ENCODE data around the gene IL1RAPL1. TPM values are rescaled to one million over a fixed set of nuclear protein-coding genes. Genes with fewer than 3 reads are reported as not detected.

The IL1RAPL1 gene
- total RNA-seq, 4 donors from 2014 or later = 0.42 to 0.99 (median 0.46) TPM

GRCh38 chrX:29941287-29941686 is 1354.0 kb downstream of the IL1RAPL1 start:
- WGBS = 45% methylated on average over 1 of the region's 1 CpG
- Histone ChIP-seq H3K36me3 (no peaks in the 10 kb centered on the region), H3K27ac (replicated peaks in 1 of 4) (no peak overlapping the region), H3K4me1 (no peaks in the 10 kb centered on the region), H3K27me3 (no peaks in the 10 kb centered on the region), H3K4me3 (no peak overlapping the region), H3K9me3 (no peaks in the 10 kb centered on the region)
- TF ChIP-seq, protein P1, sequence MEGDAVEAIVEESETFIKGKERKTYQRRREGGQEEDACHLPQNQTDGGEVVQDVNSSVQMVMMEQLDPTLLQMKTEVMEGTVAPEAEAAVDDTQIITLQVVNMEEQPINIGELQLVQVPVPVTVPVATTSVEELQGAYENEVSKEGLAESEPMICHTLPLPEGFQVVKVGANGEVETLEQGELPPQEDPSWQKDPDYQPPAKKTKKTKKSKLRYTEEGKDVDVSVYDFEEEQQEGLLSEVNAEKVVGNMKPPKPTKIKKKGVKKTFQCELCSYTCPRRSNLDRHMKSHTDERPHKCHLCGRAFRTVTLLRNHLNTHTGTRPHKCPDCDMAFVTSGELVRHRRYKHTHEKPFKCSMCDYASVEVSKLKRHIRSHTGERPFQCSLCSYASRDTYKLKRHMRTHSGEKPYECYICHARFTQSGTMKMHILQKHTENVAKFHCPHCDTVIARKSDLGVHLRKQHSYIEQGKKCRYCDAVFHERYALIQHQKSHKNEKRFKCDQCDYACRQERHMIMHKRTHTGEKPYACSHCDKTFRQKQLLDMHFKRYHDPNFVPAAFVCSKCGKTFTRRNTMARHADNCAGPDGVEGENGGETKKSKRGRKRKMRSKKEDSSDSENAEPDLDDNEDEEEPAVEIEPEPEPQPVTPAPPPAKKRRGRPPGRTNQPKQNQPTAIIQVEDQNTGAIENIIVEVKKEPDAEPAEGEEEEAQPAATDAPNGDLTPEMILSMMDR (IDR thresholded peaks at IDR 0.05) = no peak
- TF ChIP-seq POLR2A (IDR thresholded peaks at IDR 0.05; ENCODE audit: low read depth) (no peak), EP300 (IDR thresholded peaks at IDR 0.05) (no peak), POLR2AphosphoS5 (IDR thresholded peaks at IDR 0.05) (no peak)
- no peak for DNase-seq (ENCODE audit: extremely low spot score)
- intact Hi-C loops (cut with DNase I) = no loop called here

DNA sequence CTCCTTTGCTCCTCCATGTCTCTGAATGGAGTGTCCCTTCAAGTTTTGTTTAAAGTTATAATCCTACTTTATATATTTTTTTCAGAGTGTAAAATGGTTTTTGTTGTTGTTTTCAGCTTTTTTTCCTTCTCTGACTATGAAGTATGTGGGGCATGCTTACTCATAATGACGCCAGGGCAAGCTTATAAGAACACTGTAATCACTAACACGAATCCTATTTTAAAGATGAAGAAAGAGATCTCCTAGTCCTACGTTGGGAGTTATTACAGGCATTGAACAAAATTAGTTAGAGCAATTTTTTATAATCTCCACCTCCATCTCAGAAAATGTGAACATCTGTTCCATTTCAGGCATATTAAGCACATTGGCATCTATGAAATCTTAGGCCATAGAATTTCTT is 1360.0 kb downstream of the IL1RAPL1 start:
- no peaks in the 10 kb centered on the region for H3K36me3 ChIP-seq
- no peaks in the 10 kb centered on the region for H3K4me1 ChIP-seq
- 71% methylated on average over 3 of the region's 3 CpGs for WGBS
- no peaks in the 10 kb centered on the region for H3K27me3 ChIP-seq
- H3K9me3 ChIP-seq = no peaks in the 10 kb centered on the region
- TF ChIP-seq POLR2AphosphoS5 (IDR thresholded peaks at IDR 0.05) (no peak), EP300 (IDR thresholded peaks at IDR 0.05) (no peak), POLR2A (IDR thresholded peaks at IDR 0.05; ENCODE audit: low read depth) (no peak)
- TF ChIP-seq, protein P1 (IDR thresholded peaks at IDR 0.05) = no peak
- H3K27ac ChIP-seq (replicated peaks in 1 of 4) = no peak overlapping the region
- intact Hi-C loops (cut with DNase I) = no loop called here
- no peak overlapping the region for H3K4me3 ChIP-seq
- no peak for DNase-seq (ENCODE audit: extremely low spot score)

DNA sequence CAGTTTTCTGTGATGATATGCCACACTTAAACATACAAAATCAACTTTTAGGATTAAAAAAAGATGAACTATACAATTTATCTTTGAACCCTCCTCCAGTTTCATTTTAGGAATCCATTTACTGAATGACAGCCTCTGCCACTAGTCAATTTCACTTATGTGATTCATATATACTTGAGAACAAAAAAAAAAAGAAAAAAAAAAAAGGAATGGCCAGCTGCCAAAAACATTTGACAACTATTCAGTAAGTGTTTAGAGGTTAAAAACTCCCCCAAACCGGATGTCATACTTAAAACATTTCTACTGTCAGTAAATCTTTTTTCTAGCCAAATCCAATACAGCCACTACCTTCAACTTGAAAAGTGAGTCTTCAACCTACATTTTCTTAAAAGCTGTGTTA is 1361.4 kb downstream of the IL1RAPL1 start:
- H3K27ac ChIP-seq (replicated peaks in 1 of 4) = no peak overlapping the region
- no peaks in the 10 kb centered on the region for H3K9me3 ChIP-seq
- 24% methylated on average over 1 of the region's 1 CpG for WGBS
- intact Hi-C loops (cut with DNase I) = no loop called here
- no peak overlapping the region for H3K4me3 ChIP-seq
- no peak for DNase-seq (ENCODE audit: extremely low spot score)
- H3K27me3 ChIP-seq = no peaks in the 10 kb centered on the region
- TF ChIP-seq POLR2A (IDR thresholded peaks at IDR 0.05; ENCODE audit: low read depth) = no peak
- TF ChIP-seq EP300 (IDR thresholded peaks at IDR 0.05) = no peak
- TF ChIP-seq POLR2AphosphoS5 (IDR thresholded peaks at IDR 0.05) = no peak
- TF ChIP-seq, protein P1 (IDR thresholded peaks at IDR 0.05) = no peak
- H3K36me3 ChIP-seq = no peaks in the 10 kb centered on the region
- no peaks in the 10 kb centered on the region for H3K4me1 ChIP-seq

DNA sequence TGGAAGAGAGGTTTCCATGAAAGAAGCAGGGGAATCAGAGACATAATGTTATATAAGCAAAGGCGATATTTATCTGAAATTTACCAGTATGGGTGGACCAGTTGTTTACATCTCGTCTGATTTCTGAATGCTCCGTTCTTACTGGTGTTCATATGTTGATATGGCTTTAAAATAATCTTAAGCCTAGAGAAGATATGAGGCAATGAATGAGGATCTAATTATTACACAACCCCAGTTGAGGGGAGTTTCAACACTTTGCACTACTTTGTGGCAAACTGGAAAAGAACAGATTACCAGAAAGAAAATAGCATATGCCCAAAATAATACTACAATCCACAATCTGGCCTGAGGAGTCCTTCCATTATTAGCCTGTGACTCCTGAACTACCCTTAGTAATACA is 1364.8 kb downstream of the IL1RAPL1 start:
- H3K27me3 ChIP-seq = no peaks in the 10 kb centered on the region
- H3K9me3 ChIP-seq = no peaks in the 10 kb centered on the region
- H3K4me3 ChIP-seq = no peak overlapping the region
- no peaks in the 10 kb centered on the region for H3K36me3 ChIP-seq
- H3K4me1 ChIP-seq = no peaks in the 10 kb centered on the region
- no peak overlapping the region for H3K27ac ChIP-seq (replicated peaks in 1 of 4)
- 61% methylated on average over 3 of the region's 3 CpGs for WGBS
- intact Hi-C loops (cut with DNase I) = no loop called here
- TF ChIP-seq POLR2AphosphoS5 (IDR thresholded peaks at IDR 0.05) (no peak), POLR2A (IDR thresholded peaks at IDR 0.05; ENCODE audit: low read depth) (no peak), EP300 (IDR thresholded peaks at IDR 0.05) (no peak)
- TF ChIP-seq, protein P1 (IDR thresholded peaks at IDR 0.05) = no peak
- no peak for DNase-seq (ENCODE audit: extremely low spot score)

DNA sequence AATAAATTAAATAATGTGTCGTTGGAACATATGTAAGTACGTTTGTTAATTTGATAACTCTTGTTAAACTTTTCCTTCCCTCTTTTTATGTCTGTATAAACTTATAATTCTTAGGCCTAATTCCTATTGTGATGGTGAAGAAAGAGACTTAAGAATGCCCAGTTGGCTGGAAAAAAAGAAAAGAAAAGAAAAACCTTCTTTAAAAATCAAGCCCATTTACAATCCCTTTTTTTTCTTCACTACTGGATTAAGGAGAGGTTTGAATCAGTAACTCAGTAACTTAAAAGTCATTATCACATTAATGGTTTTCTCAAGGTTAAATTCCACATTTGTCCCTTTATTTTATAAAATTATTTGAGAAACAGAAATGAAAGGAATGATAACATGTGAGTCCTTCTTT is 1374.8 kb downstream of the IL1RAPL1 start:
- Histone ChIP-seq H3K27ac (replicated peaks in 1 of 4) (no peak overlapping the region), H3K4me3 (no peak overlapping the region), H3K4me1 (no peaks in the 10 kb centered on the region), H3K36me3 (no peaks in the 10 kb centered on the region), H3K27me3 (no peaks in the 10 kb centered on the region), H3K9me3 (no peaks in the 10 kb centered on the region)
- 53% methylated on average over 2 of the region's 2 CpGs for WGBS
- DNase-seq (ENCODE audit: extremely low spot score) = no peak
- intact Hi-C loops (cut with DNase I) = no loop called here
- TF ChIP-seq EP300 (IDR thresholded peaks at IDR 0.05) (no peak), POLR2A (IDR thresholded peaks at IDR 0.05; ENCODE audit: low read depth) (no peak), POLR2AphosphoS5 (IDR thresholded peaks at IDR 0.05) (no peak)
- TF ChIP-seq, protein P1 (IDR thresholded peaks at IDR 0.05) = no peak

Measured in esophagus muscularis mucosa (tissue), 4 donors.